ENCODE data around the gene TMEM106C. TPM values are rescaled to one million over a fixed set of nuclear protein-coding genes. Genes with fewer than 3 reads are reported as not detected.

The TMEM106C gene
- total RNA-seq, 1 donor from 2014 or later, result 88.5 TPM

- Histone ChIP-seq H3K36me3 (ENCODE audit: control insufficient read depth, insufficient read depth, low read length) (no peaks in the 10 kb centered on the region), H3K4me3 (ENCODE audit: low read depth, low read length) (no peak overlapping the region), H3K27me3 (ENCODE audit: control insufficient read depth, insufficient read depth, low read length) (peaks cover 14% of the 10 kb centered on the region)
- TF ChIP-seq, protein P1, sequence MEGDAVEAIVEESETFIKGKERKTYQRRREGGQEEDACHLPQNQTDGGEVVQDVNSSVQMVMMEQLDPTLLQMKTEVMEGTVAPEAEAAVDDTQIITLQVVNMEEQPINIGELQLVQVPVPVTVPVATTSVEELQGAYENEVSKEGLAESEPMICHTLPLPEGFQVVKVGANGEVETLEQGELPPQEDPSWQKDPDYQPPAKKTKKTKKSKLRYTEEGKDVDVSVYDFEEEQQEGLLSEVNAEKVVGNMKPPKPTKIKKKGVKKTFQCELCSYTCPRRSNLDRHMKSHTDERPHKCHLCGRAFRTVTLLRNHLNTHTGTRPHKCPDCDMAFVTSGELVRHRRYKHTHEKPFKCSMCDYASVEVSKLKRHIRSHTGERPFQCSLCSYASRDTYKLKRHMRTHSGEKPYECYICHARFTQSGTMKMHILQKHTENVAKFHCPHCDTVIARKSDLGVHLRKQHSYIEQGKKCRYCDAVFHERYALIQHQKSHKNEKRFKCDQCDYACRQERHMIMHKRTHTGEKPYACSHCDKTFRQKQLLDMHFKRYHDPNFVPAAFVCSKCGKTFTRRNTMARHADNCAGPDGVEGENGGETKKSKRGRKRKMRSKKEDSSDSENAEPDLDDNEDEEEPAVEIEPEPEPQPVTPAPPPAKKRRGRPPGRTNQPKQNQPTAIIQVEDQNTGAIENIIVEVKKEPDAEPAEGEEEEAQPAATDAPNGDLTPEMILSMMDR (IDR thresholded peaks at IDR 0.05; ENCODE audit: insufficient read depth, low read length, severe bottlenecking), result no peak
- FAIRE-seq (no peak), DNase-seq (ENCODE audit: low read depth) (no peak)
Measured at GRCh38 chr12:48016373-48017020, 53.1 kb downstream of the TMEM106C start.

DNA sequence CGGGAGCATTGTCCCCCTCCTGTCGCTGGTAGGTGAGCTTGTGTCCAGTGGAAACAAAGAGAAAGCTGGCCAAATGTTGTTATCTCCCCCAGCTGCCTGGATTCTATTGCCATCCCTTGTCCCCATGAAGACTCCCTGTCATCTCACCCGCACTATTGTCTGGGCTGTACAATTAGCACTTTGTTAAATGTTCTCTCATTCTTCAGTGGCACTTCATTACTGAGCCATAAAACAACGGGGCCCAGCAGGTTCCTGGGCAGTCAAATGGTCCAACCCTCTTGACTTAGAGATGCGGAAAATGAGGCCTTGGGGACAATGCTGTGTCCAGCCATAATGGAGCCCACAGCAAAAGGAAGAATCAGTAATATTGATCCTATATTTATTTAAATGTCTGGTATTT, 54.1 kb downstream of the TMEM106C start:
- H3K4me3 ChIP-seq (ENCODE audit: low read depth, low read length), result no peak overlapping the region
- TF ChIP-seq, protein P1 (IDR thresholded peaks at IDR 0.05; ENCODE audit: insufficient read depth, low read length, severe bottlenecking), result no peak
- peaks cover 15% of the 10 kb centered on the region for H3K27me3 ChIP-seq (ENCODE audit: control insufficient read depth, insufficient read depth, low read length)
- no peak for FAIRE-seq
- no peaks in the 10 kb centered on the region for H3K36me3 ChIP-seq (ENCODE audit: control insufficient read depth, insufficient read depth, low read length)
- DNase-seq (ENCODE audit: low read depth), result no peak

- peaks cover 17% of the 10 kb centered on the region for H3K27me3 ChIP-seq (ENCODE audit: control insufficient read depth, insufficient read depth, low read length)
- no peaks in the 10 kb centered on the region for H3K36me3 ChIP-seq (ENCODE audit: control insufficient read depth, insufficient read depth, low read length)
- DNase-seq (ENCODE audit: low read depth), result no peak
- no peak for FAIRE-seq
- TF ChIP-seq, protein P1 (IDR thresholded peaks at IDR 0.05; ENCODE audit: insufficient read depth, low read length, severe bottlenecking), result no peak
- no peak overlapping the region for H3K4me3 ChIP-seq (ENCODE audit: low read depth, low read length)
Measured at GRCh38 chr12:48017921-48018617, 54.7 kb downstream of the TMEM106C start.

Other genes with a start within 250 kb of the TMEM106C start
- gene ENDOU, start 238.1 kb upstream of the TMEM106C start, total RNA-seq, result 0.38 TPM in 1 of 2 replicates, not detected in the other
- 0.90 and 3.9 TPM in 2 replicates for gene RAPGEF3, start 204.7 kb upstream of the TMEM106C start, total RNA-seq
- gene SLC48A1, start 190.4 kb upstream of the TMEM106C start, total RNA-seq, result 7.3 and 10.3 TPM in 2 replicates
- gene HDAC7, start 143.7 kb upstream of the TMEM106C start, total RNA-seq, result 7.1 and 9.0 TPM in 2 replicates
- gene VDR, start 58.6 kb upstream of the TMEM106C start, total RNA-seq, result 3.2 and 3.4 TPM in 2 replicates
- gene COL2A1, start 40.9 kb downstream of the TMEM106C start, total RNA-seq, result under 0.01 TPM in 2 replicates
- 10.2 and 10.8 TPM in 2 replicates for gene SENP1, start 142.5 kb downstream of the TMEM106C start, total RNA-seq
- 23.7 and 45.8 TPM in 2 replicates for gene PFKM, start 155.8 kb downstream of the TMEM106C start, total RNA-seq
- gene ASB8, start 193.9 kb downstream of the TMEM106C start, total RNA-seq, result 9.5 and 17.3 TPM in 2 replicates
- gene CCDC184, start 220.0 kb downstream of the TMEM106C start, total RNA-seq, result not detected in 2 replicates
- gene OR10AD1, start 239.7 kb downstream of the TMEM106C start, total RNA-seq, result not detected in 2 replicates

All from bronchial epithelial cell (primary cell).